Ascending aorta (tissue), 2 donors: Measurements from ENCODE around the gene CDH5. TPM values are rescaled to one million over a fixed set of nuclear protein-coding genes. Genes with fewer than 3 reads are reported as not detected.

Source experiments
- DNase-seq, 2 donors: peaks; one replicate each; pipeline ENCODE4 v3.0.0-alpha.2; 2019; ENCODE audit warnings: low spot score in 2 of 2
- H3K27ac ChIP-seq, 2 donors: fragments of 200-600 bp; sonication (generic); one replicate each; pipeline ENCODE4 v1.5.1; 2016 to 2017; ENCODE audit warnings: mild to moderate bottlenecking in 1 of 2
- H3K27me3 ChIP-seq: fragments of 200-600 bp; sonication (generic); one replicate; pipeline ENCODE4 v1.5.1; 2017
- H3K36me3 ChIP-seq, 2 donors: fragments of 200-600 bp; sonication (generic); one replicate each; pipeline ENCODE4 v1.5.1; 2016
- H3K4me1 ChIP-seq, 2 donors: fragments of 200-600 bp; sonication (generic); one replicate each; pipeline ENCODE4 v1.5.1; 2016 to 2017; ENCODE audit warnings: mild to moderate bottlenecking in 1 of 2
- H3K4me3 ChIP-seq, 2 donors: fragments of 200-600 bp; sonication (generic); one replicate each; pipeline ENCODE4 v1.5.1; 2016 to 2017; ENCODE audit warnings: mild to moderate bottlenecking in 1 of 2
- H3K9me3 ChIP-seq, 2 donors: fragments of 200-600 bp; sonication (generic); one replicate each; pipeline ENCODE4 v1.5.1; 2016
- CTCF ChIP-seq, 3 experiments: fragments of 200-600 bp in 2 of 3; fragments of 450-650 bp in 1 of 3; sonication (generic) in 2 of 3; IDR thresholded peaks; one replicate each; pipeline ENCODE4 v1.5.1; 2016 to 2019; ENCODE audit warnings: antibody characterized with exemption in 3 of 3, mild to moderate bottlenecking in 1 of 3, moderate library complexity in 1 of 3
- intact Hi-C: fragments of 100-400 bp; cut with DNase I; formaldehyde crosslinking; loops from one replicate; pipeline ENCODE4 v1.15.1; 2023
- total RNA-seq: library from RNA; depleted of rRNA; stranded (reverse); fragments of >200 nt; gene quantifications from one replicate; pipeline ENCODE4 v1.1.0, GENCODE V29; 2016

The CDH5 gene
- total RNA-seq, 1 donor from 2014 or later = 119 TPM

GRCh38 chr16:66388350-66389139, 22.1 kb downstream of the CDH5 start:
- H3K36me3 ChIP-seq = no peaks in the 10 kb centered on the region
- H3K4me1 ChIP-seq = no peaks in the 10 kb centered on the region
- no peak overlapping the region for H3K27ac ChIP-seq
- TF ChIP-seq CTCF (IDR thresholded peaks at IDR 0.05) = no peak
- intact Hi-C loops = no loop called here
- DNase-seq = peak in 1 of 2 donors; percentile 30
- no peaks in the 10 kb centered on the region for H3K27me3 ChIP-seq
- H3K9me3 ChIP-seq = no peaks in the 10 kb centered on the region
- no peak overlapping the region for H3K4me3 ChIP-seq

GRCh38 chr16:66389256-66390176, 23.0 kb downstream of the CDH5 start:
- intact Hi-C loops = no loop called here

GRCh38 chr16:66390346-66391108, 24.0 kb downstream of the CDH5 start:
- no peaks in the 10 kb centered on the region for H3K4me1 ChIP-seq
- intact Hi-C loops = no loop called here
- no peak overlapping the region for H3K4me3 ChIP-seq
- H3K9me3 ChIP-seq = no peaks in the 10 kb centered on the region
- no peaks in the 10 kb centered on the region for H3K36me3 ChIP-seq
- no peaks in the 10 kb centered on the region for H3K27me3 ChIP-seq
- no peak for TF ChIP-seq CTCF (IDR thresholded peaks at IDR 0.05)
- DNase-seq = peak in 1 of 2 donors; percentile 44
- H3K27ac ChIP-seq = no peak overlapping the region

More at GRCh38 chr16:66389256-66390176, 23.0 kb downstream of the CDH5 start:
- no peak for TF ChIP-seq CTCF (IDR thresholded peaks at IDR 0.05)
- H3K4me3 ChIP-seq = no peak overlapping the region
- H3K9me3 ChIP-seq = no peaks in the 10 kb centered on the region
- H3K27me3 ChIP-seq = no peaks in the 10 kb centered on the region
- no peaks in the 10 kb centered on the region for H3K4me1 ChIP-seq
- H3K27ac ChIP-seq = no peak overlapping the region
- peak in 1 of 2 donors; percentile 49 for DNase-seq
- H3K36me3 ChIP-seq = no peaks in the 10 kb centered on the region

GRCh38 chr16:66391726-66392670, 25.5 kb downstream of the CDH5 start:
- intact Hi-C loops = no loop called here
- H3K27ac ChIP-seq = no peak overlapping the region
- H3K4me3 ChIP-seq = no peak overlapping the region
- H3K4me1 ChIP-seq = no peaks in the 10 kb centered on the region
- DNase-seq = peak in 1 of 2 donors; percentile 56
- no peaks in the 10 kb centered on the region for H3K9me3 ChIP-seq
- TF ChIP-seq CTCF (IDR thresholded peaks at IDR 0.05) = no peak
- H3K36me3 ChIP-seq = no peaks in the 10 kb centered on the region
- H3K27me3 ChIP-seq = no peaks in the 10 kb centered on the region
